ENCODE results near the gene GPR137C.
"Not testable (repeated sequence)": the region's sequence is repeated elsewhere in the genome, so short reads cannot be mapped to it uniquely, and the experiment has no call there.

The GPR137C gene

GRCh38 chr14:52568454-52568853 lies 15.8 kb downstream of the GPR137C start:
- not testable (repeated sequence) for DNase-seq

GRCh38 chr14:52575858-52576257 lies 23.2 kb downstream of the GPR137C start:
- DNase-seq: no peak

DNA sequence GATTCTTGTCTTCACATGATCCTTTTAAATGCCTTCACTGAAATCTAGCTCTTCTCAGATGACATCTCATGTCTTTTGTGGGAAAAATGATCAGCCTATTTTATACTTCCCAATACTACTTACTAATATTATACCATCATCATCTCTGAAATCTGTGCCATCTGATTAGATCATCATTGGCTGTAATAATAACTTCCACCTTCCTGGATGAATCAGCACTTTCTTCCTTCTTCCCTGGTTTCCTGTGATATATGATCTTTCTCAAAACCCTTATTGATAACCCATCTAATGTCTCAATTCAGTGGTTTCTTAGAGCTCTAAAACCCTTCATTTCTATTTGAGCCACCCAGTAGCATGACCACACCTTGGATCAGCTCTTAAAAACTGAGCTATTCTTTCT lies 30.9 kb downstream of the GPR137C start:
- DNase-seq: no peak

DNA sequence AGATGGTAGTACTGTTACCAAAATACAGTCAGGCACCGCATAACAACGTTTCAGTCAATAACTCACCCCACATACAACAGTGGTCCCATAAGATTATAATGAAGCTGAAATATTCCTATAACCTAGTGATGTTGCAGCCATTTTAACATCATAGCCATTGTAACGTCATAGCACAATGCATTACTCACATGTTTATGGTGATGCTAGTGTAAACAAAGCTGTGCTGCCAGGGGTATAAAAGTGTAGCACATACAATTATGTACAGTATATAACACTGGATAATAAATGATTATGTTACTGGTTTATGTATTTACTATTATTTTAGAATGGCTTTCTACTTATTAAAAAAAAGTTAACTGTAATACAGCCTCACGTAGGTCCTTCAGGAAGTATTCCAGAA lies 37.0 kb downstream of the GPR137C start:
- DNase-seq: no peak

- no peak for DNase-seq
These were observed 37.7 kb downstream of the GPR137C start for GRCh38 chr14:52590318-52590717.

DNA sequence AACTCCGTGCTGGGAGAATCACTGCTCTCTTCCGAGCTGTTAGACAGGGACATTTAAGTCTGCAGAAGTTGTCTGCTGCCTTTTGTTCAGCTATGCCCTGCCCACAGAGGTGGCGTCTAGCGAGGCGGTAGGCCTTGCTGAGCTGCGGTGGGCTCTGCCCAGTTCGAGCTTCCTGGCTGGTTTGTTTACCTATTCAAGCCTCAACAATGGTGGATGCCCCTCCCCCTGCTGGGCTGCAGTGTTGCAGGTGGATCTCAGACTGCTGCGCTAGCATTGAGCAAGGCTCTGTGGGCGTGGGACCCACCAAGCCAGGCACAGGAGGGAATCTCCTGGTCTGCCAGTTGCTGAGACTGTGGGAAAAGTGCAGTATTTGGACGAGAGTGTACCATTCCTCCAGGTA lies 43.7 kb downstream of the GPR137C start:
- DNase-seq: no peak

DNA sequence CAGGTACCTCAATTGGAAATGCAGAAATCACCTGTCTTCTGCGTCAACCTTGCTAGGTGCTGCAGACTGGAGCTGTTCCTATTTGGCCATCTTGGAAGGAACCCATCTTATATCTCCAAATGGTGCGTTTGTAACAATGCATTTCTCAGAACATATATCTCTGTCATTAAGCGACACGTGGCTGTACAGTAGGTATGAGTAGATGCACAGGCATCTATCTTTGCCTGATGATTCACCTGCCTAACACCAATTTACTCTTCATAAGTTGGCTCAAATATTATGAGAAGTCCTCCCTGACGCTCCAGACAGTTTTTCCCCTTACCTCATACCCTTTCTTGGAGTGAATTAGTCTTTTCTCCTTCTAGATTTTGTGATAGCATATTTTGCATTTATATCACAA lies 44.2 kb downstream of the GPR137C start:
- DNase-seq: no peak

DNA sequence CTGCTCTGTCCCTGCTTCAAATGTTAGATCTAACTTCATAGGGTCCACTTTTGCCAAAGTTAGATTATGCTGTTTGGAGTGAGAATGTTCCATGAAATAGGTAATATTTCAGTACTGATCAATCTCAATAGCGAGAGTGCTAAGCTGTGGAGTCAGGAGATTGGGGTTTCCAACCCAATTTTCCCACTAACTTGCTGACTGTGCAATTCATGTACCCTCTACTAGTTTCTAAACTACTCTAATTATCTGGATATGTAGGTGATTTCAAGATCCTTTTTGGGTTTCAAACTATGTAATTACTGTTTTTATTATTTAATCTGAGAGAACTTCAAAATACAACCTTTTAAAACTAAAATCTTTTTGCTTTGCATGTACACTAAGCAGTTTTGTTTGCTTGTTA lies 45.9 kb downstream of the GPR137C start:
- DNase-seq: no peak

GRCh38 chr14:52599974-52600373 lies 47.3 kb downstream of the GPR137C start:
- no peak for DNase-seq

DNA sequence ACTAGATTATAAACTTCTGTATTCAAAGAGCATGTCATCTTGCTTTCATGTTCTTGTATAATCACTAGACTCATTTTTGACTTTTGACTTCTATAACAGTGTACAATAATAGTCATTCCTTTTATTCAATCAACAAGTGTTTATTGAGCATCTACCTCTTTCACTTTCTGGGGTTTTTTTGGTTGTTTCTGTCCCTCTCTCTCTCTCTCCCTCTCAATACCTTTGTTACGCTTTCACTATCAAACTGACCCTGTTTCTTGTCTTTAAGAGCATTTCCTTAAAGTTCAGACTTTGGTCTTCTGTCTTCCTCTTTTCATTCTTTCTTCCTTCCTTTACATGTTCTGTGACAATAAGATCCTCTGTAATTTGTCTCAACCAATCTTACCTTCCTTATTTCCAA lies 49.5 kb downstream of the GPR137C start:
- DNase-seq: no peak

- no peak for DNase-seq
These were observed 54.4 kb downstream of the GPR137C start for GRCh38 chr14:52607061-52607460.

DNA sequence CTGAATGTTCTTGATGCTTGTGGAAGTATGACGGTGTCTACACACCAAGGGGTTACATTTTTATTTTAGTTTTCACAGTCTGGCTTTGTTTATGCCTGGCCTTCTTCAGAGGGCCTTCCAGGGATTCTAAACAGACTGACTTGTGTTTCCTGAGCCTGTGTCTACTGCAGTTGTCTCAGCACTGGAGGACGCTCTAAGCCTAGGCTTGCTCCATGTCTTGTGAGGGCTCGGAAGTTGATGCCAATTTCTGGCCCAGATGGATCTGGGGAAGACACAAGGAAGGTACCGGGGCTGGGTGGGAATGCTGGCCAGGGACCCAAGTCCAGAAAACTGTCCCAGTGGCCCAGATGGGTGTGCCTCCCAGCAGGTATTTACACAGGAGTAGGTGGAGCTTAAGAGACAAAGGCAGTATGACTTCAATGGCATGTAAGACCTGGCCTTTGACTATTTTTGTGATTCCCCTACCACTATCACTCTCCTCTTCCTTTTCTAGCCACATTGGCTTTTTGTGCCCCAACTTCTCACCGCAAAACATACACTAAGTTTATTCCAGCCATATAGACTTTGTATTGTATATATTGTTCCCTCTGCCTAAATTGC lies 56.9 kb downstream of the GPR137C start:
- DNase-seq: no peak

DNA sequence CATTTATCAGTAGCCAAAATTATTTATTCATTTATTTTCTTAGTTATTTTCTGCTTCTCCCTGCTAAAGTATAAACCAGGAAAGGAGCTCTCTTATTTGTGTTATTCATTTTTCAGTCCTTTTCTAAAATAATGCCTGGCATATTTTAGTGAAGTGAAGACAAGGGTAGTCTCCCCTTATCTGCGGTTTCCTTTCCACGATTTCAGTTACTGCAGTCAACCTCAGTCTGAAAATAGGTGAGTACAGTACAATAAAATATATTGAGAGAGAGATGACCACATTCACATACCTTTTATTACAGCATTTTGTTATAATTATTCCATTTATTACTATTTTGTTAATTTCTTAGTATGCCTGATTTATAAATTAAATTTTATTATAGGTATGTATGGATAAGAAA lies 57.6 kb downstream of the GPR137C start:
- no peak for DNase-seq

GRCh38 chr14:52618602-52619001 lies 66.0 kb downstream of the GPR137C start:
- DNase-seq: no peak

DNA sequence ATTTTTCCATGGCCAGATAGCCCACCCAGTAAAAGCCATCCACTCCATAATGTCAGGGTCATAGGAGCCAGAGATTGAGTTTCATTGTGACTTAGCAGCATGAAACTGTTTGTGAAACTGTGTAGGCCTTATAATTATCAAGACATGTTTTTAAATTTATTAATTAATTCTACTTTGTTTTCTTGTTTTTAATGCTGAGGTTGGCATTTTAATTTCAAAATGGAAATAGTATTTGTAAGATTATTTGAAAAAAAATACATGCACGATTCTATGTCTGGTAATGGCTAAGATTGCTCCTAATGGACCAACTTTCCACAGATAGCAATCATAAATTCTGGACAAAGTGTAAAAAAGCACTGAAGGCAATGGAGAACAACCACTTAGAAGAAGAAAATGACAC lies 67.1 kb downstream of the GPR137C start:
- no peak for DNase-seq

- DNase-seq: no peak
These were observed 87.5 kb downstream of the GPR137C start for GRCh38 chr14:52640137-52640536.

- no peak for DNase-seq
These were observed 89.1 kb downstream of the GPR137C start for GRCh38 chr14:52641745-52642144.

GRCh38 chr14:52649511-52649910 lies 96.9 kb downstream of the GPR137C start:
- DNase-seq: no peak

- no peak for DNase-seq
These were observed 98.1 kb downstream of the GPR137C start for GRCh38 chr14:52650774-52651173.

- DNase-seq: no peak
These were observed 104.3 kb downstream of the GPR137C start for GRCh38 chr14:52656905-52657304.

DNA sequence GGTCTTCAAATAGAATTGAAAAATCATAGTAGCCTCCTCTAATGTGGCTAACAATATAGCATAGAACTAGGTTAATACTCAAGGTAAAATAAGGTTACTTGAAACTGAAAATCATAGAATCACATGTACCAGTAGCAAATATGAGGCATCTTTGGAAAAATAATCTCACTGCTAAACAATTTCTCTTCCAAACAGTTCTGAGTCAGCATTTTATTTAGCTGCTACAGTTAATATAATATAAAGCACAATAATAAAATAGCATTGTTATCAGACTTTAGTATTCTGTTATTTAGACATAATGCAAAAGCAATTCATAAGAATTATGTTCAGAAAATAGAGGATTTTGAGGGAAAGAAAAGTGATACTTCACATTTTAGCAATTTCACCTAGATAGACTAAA lies 107.7 kb downstream of the GPR137C start:
- no peak for DNase-seq

- no peak for DNase-seq
These were observed 108.2 kb downstream of the GPR137C start for GRCh38 chr14:52660832-52661231.

GRCh38 chr14:52661314-52661713 lies 108.7 kb downstream of the GPR137C start:
- no peak for DNase-seq

GRCh38 chr14:52663850-52664249 lies 111.2 kb downstream of the GPR137C start:
- DNase-seq: no peak

DNA sequence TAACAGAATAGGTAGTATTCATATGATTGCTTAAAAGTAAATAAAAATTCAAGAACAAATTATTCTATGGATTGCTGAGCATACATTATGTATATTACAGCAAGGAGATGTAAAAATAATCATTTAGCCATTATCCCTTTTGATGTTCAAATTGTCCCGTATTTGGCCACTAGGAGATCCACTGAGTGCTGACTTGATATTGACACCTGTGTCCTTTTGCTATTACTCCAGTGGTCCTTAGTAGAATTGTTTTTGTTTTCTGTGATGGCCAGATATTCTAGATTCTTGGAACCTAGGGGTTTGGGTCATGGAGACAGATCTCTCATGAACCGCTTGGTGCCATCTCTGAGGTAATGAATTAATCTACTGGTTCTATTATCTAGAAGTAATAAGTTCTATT lies 126.0 kb downstream of the GPR137C start:
- no peak for DNase-seq

Data from activated CD4-positive, alpha-beta T cell treated with anti-CD3 and anti-CD28 coated beads for 1 hour (primary cell).